ENCODE measurements around the gene PSMD2. TPM values are rescaled to one million over a fixed set of nuclear protein-coding genes. Genes with fewer than 3 reads are reported as not detected.
A peak's percentile ranks its signal among the peaks of the same experiment; 100 is the strongest.

Gene PSMD2
- total RNA-seq, 1 experiment from 2014 or later = 285 TPM

- Mint-ChIP-seq H3K9me3 (ENCODE audit: unreplicated experiment) (no peaks in the 10 kb centered on the region), H3K4me1 (ENCODE audit: low read depth, unreplicated experiment) (no peaks in the 10 kb centered on the region), H3K27me3 (ENCODE audit: insufficient read depth, unreplicated experiment) (no peaks in the 10 kb centered on the region), H3K36me3 (ENCODE audit: insufficient read depth, unreplicated experiment) (peaks cover 86% of the 10 kb centered on the region), H3K4me3 (ENCODE audit: unreplicated experiment) (peak overlapping the region; percentile 77), H3K27ac (ENCODE audit: unreplicated experiment) (peak overlapping the region; percentile 53)
- no peak for DNase-seq
- ChIA-PET CTCF (interaction anchor here (1.0 kb wide), 1 partner anchor 10 kb away, joined by 3 read pairs; no protein-coding TSS in a partner anchor), POLR2A (no interaction called here)
- no peak for TF ChIP-seq CTCF (IDR thresholded peaks at IDR 0.05; ENCODE audit: insufficient read depth in 1 of 2, low read depth in 1 of 2, low read length in 1 of 2, severe bottlenecking in 1 of 2, unreplicated experiment in 1 of 2)
- Histone ChIP-seq H3K4me1 (no peaks in the 10 kb centered on the region), H3K27me3 (replicated peaks; ENCODE audit: control insufficient read depth, insufficient read depth, low read length) (no peaks in the 10 kb centered on the region), H3K36me3 (ENCODE audit: control insufficient read depth, insufficient read depth, low read length) (peaks cover 6% of the 10 kb centered on the region), H3K9me3 (no peaks in the 10 kb centered on the region), H3K4me3 (ENCODE audit: low read depth, low read length) (peak overlapping the region; percentile 23)
- intact Hi-C loops (cut with micrococcal nuclease; ENCODE audit: unreplicated experiment) = no loop called here
- BruUV-seq (replicated peaks) = no TSS peak
Measured at GRCh38 chr3:184335291-184335660, 36.2 kb downstream of the PSMD2 start.

- Mint-ChIP-seq H3K27me3 (ENCODE audit: insufficient read depth, unreplicated experiment) (no peaks in the 10 kb centered on the region), H3K27ac (ENCODE audit: unreplicated experiment) (peak overlapping the region; percentile 78), H3K9me3 (ENCODE audit: unreplicated experiment) (no peaks in the 10 kb centered on the region), H3K36me3 (ENCODE audit: insufficient read depth, unreplicated experiment) (peaks cover 80% of the 10 kb centered on the region), H3K4me3 (ENCODE audit: unreplicated experiment) (peak overlapping the region; percentile 77), H3K4me1 (ENCODE audit: low read depth, unreplicated experiment) (no peaks in the 10 kb centered on the region)
- Histone ChIP-seq H3K4me3 (ENCODE audit: low read depth, low read length) (peak overlapping the region; percentile 61), H3K9me3 (no peaks in the 10 kb centered on the region), H3K4me1 (no peaks in the 10 kb centered on the region), H3K27me3 (replicated peaks; ENCODE audit: control insufficient read depth, insufficient read depth, low read length) (no peaks in the 10 kb centered on the region), H3K36me3 (ENCODE audit: control insufficient read depth, insufficient read depth, low read length) (peaks cover 6% of the 10 kb centered on the region)
- no peak for TF ChIP-seq CTCF (IDR thresholded peaks at IDR 0.05; ENCODE audit: insufficient read depth in 1 of 2, low read depth in 1 of 2, low read length in 1 of 2, severe bottlenecking in 1 of 2, unreplicated experiment in 1 of 2)
- DNase-seq = peak; percentile 73 to 86
- CTCF ChIA-PET = interaction anchor here (1.0 kb wide), 1 partner anchor 9 kb away, joined by 3 read pairs; no protein-coding TSS in a partner anchor
- TSS peak; percentile 14 for BruUV-seq (replicated peaks)
- POLR2A ChIA-PET = no interaction called here
- intact Hi-C loops (cut with micrococcal nuclease; ENCODE audit: unreplicated experiment) = no loop called here
Measured at GRCh38 chr3:184335661-184336546, 36.9 kb downstream of the PSMD2 start.

GRCh38 chr3:184336547-184337398, 37.7 kb downstream of the PSMD2 start:
- Mint-ChIP-seq H3K27ac (ENCODE audit: unreplicated experiment) (peak overlapping the region; percentile 78), H3K36me3 (ENCODE audit: insufficient read depth, unreplicated experiment) (peaks cover 71% of the 10 kb centered on the region), H3K27me3 (ENCODE audit: insufficient read depth, unreplicated experiment) (no peaks in the 10 kb centered on the region), H3K4me1 (ENCODE audit: low read depth, unreplicated experiment) (no peaks in the 10 kb centered on the region), H3K9me3 (ENCODE audit: unreplicated experiment) (no peaks in the 10 kb centered on the region), H3K4me3 (ENCODE audit: unreplicated experiment) (peak overlapping the region; percentile 77)
- CTCF ChIA-PET = interaction anchor here (1.2 kb wide), 1 partner anchor 25 kb away, joined by 5 read pairs; no protein-coding TSS in a partner anchor
- DNase-seq = no peak
- Histone ChIP-seq H3K4me3 (ENCODE audit: low read depth, low read length) (peak overlapping the region; percentile 61), H3K9me3 (no peaks in the 10 kb centered on the region), H3K4me1 (no peaks in the 10 kb centered on the region), H3K36me3 (ENCODE audit: control insufficient read depth, insufficient read depth, low read length) (peaks cover 6% of the 10 kb centered on the region), H3K27me3 (replicated peaks; ENCODE audit: control insufficient read depth, insufficient read depth, low read length) (no peaks in the 10 kb centered on the region)
- no peak for TF ChIP-seq CTCF (IDR thresholded peaks at IDR 0.05; ENCODE audit: insufficient read depth in 1 of 2, low read depth in 1 of 2, low read length in 1 of 2, severe bottlenecking in 1 of 2, unreplicated experiment in 1 of 2)
- POLR2A ChIA-PET = interaction anchor here (0.6 kb wide), 1 partner anchor 14 kb away, joined by 5 read pairs; no protein-coding TSS in a partner anchor
- no TSS peak for BruUV-seq (replicated peaks)
- intact Hi-C loops (cut with micrococcal nuclease; ENCODE audit: unreplicated experiment) = no loop called here
